Hepatic stellate cell (primary cell): ENCODE results near the gene DAND5.
"Not testable (repeated sequence)": the region's sequence is repeated elsewhere in the genome, so short reads cannot be mapped to it uniquely, and the experiment has no call there.

Experiments used
- DNase-seq: peaks from one replicate; pipeline ENCODE4 v3.0.0; 2011; ENCODE audit warnings: low spot score

DAND5 gene

DNA sequence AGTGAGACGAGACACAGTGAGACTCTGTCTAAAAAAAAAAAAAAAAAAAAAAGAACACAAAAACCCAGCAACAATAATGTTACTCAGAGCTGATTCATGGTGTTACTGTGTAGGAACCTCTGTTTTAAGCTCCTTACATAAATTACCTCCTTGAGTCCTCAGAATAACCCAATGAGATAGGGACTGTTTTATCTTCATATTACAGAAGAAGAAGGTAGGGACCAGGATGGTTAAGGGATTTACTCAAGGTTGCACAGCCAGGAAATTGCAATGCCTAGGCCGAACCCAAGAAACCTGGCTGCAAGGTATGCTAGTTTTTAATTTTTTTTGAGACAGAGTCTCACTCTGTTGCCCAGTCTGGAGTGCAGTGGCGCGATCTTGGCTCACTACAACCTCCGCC, 1.5 kb upstream of the DAND5 start:
- no peak for DNase-seq

DNA sequence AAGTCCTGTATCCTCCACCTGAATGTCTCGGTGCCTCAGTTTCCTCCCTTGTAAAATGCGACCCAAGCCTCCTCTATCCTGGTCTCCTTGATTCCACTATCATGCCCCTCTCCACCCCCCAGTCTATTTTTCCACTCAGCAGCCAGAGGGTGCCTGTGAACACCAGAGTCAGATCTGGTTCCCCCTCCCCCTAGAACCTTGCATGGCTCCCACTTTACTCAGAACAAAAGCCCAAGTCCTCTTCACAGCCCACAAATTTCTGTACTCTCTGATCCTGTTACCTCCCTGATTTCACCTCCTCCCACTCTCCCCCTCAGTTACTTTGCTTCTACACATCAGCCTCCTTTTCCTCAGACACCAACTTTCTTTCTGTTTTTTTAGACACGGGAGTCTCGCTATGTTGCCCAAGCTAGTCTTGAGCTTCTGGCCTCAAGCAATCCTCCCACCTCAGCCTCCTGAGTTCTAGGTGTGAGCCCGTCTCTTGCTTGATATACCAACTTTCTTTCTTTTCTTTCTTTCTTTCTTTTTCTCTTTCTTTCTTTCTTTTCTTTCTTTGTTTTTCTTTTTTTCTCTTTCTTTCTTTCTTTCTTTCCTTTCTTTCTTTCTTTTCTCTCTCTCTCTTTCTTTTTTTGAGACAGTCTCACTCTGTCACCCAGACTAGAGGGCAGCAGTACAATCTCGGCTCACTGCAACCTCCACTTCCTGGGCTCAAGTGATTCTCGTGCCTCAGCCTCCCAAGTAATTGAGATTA, 869 bp downstream of the DAND5 start:
- no peak for DNase-seq

DNA sequence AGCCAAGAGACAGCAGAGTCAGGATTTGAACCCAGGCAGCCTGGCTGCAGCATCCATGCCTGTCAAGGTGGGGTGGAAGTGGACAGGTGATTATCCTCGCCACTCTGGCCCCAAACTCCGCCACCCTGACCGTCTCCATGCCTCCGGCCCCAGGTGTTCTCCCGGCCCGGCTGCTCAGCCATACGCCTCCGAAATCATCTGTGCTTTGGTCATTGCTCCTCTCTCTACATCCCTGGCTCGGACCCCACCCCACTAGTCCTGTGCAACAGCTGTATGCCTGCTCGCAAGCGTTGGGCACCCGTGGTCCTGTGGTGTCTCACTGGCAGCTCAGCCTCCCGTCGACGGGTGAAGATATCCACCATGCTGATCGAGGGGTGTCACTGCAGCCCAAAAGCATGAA, 3.9 kb downstream of the DAND5 start:
- no peak for DNase-seq

GRCh38 chr19:12974301-12975220, 5.2 kb downstream of the DAND5 start:
- DNase-seq: no peak

DNA sequence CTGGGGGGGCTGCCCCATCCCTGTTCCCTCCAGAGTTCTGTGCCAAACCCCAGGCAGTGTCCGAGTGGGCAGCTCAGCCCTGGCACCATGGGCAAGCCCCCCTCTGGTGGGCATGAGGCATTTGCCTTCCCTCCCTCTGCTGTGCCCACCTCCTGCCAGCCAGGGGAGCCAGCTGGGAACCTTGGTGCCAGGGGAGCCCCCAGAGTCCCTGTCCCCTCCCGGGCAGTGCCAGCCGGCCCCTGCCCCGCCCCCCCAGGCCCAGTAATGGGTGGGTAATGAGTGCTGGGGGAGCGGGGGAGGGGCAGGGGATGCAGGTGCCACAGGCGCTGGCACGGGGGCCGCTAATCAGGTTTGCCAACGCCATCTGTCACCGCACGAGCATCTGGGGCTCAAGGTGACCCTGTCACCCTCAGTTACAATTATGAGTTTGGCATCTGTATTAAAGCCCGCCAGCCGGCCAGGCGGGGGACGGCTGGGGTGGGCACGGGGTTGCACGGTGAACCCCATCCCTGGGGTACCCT, 5.9 kb downstream of the DAND5 start:
- DNase-seq: no peak

GRCh38 chr19:12976109-12976508, 6.7 kb downstream of the DAND5 start:
- DNase-seq: not testable (repeated sequence)

GRCh38 chr19:12979974-12980373, 10.6 kb downstream of the DAND5 start:
- DNase-seq: no peak

DNA sequence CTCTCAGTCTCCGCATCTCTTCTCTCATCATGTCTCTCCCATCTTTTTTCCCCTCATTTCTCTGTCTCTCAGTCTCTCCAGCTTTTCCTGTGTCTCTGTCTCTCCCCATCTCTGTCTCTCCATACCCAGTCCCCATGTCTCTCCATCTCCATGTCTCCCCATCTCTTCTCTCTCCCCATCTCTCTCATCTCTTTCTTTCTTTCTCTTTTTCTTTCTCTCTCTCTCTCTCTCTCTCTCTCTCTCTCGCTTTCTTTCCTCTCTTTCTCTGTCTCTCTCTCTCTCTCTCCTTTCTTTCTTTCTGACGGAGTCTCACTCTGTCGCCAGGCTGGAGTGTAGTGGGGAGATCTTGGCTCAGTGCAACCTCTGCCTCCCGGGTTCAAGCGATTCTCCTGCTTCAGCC, 13.3 kb downstream of the DAND5 start:
- DNase-seq: no peak

DNA sequence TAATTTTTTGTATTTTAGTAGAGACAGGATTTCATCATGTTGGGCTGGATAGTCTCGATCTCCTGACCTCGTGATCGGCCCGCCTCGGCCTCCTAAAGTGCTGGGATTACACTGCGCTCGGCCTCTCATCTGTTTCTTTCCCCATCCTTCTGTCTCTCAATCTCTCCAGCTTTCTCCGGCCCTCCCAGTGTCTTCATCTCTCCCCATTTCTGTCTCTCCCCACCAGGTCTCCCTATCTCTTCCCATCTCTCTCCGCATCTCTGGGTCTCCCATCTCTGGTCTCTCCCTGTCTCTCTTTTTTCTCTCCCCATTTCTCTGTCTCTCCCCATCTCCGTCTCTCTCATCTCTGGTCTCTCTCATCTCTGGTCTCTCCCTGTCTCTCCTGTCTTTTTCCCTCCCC, 13.7 kb downstream of the DAND5 start:
- DNase-seq: no peak

DNA sequence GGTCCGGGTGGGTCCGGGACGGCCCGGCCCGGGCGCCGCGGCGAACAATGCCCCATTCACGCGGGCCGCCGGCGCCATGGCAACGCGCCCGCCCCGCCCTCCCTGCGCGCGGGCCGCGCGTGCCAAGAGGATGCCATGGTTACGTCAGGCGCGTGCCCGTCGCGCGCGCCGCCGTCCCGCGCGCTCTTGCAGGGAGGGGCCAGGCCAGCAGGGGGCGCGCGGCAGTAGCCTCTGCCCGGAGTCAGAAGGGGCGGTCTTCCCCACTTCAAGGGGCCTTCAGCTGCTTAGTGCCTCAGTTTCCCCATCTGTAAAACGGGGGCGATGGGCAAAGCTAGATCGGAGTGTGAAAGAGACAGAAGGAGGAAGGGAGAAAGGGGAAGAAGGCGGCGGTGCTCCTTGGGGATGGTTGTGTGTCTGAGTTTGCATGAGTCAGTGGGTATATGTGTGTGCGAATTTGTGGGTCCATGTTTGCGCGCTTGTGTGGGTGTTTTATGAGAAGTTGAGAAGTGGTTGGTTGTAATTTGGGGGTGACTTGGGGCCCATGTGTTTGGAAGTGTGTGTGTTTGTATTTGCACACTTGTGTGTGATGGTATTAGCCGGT, 14.3 kb downstream of the DAND5 start:
- DNase-seq: peak; percentile 91

DNA sequence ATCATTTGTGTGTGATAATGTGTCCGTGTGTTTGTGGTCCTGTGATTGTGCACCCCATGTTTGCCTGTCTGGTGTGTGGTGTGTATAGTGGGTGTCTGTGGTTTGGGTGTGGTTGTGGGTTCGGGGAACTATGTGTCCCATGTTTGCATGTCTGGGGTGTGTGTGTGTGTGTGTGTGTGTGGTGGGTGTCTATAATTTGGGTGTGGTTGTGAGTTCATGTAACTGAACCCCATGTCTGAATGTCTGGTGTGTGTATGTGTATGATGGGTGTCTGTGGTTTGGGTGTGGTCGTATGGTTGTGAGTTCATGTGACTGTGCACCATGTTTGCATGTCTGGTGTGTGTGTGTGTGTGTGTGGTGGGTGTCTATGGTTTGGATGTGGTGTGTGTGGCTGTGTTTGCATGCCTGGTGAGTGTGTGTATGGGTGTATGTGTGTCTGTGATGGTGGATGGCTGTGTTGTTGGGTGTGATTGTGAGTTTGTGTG, 14.8 kb downstream of the DAND5 start:
- DNase-seq: no peak

DNA sequence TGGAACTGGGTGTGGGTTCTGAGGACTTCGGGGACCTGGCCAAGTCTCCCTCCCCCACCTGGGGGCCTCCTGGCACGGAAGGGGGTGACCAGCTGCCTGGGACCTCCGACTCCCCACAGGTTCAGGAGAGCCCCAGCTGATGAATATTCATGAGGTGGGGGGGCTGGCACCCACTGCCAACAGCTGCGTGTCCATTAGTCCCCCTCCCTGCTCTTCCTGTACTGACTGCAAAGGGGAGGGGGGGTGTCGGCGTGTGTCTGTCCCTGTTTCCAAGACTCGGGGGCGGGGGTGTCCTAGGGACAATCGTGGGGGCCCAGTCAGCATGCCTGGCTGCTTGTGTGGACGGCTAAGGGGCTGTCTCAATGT, 15.3 kb downstream of the DAND5 start:
- no peak for DNase-seq

DNA sequence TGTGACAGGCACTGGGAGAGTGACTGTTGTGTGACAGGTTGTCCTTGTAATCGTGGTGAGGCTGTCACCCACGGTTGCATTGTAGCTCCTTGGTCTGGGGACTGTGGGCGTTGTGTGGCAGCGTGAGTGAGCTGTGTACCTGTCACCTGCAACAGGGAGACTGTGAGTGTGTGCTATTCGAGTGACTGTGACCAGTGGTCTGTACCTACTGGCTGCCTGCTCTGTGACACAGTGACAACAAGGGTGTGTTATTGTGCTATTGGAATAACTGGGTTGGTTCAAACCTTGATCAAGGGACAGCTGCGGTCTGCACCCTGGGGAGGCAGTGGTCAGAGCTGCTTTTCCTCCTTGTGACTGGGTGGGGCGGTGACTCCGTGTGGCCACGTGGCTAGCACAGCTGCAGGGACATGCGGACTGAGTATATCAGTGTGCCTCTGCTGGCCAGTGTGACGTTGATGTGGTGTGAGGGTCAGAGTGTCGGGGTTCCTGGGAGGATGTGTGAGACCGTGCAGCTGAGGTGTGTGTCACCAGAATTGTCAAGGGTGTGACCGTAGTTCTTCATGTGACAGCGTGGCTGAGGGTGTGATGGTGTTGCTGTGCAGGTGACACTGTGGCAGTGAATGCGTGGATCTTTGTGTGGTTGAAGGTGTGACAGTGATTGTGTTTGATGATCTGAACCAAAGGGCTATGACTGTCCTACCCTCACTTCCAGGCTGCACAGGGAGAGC, 15.8 kb downstream of the DAND5 start:
- DNase-seq: peak; percentile 86

DNA sequence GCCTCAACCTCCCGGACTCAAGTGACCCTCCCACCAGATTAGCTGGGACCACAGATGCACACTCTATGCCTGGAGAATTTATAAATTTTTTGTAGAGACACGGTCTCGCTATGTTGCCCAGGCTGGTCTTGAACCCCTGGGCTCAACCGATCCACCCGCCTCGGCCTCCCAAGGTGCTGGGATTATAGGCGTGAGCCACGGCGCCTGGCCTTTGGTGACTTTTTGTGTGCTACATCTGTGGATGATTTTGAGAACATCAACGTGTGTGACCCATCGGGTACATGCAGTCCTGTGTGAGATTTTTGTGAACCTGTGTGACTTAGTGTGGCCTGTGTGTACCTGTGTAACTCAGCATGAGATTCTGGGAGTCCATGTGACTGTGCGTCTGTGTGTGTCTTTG, 17.4 kb downstream of the DAND5 start:
- DNase-seq: no peak

- DNase-seq: no peak
These were observed 17.8 kb downstream of the DAND5 start for GRCh38 chr19:12987190-12987589.

- no peak for DNase-seq
These were observed 18.4 kb downstream of the DAND5 start for GRCh38 chr19:12987781-12988180.

DNA sequence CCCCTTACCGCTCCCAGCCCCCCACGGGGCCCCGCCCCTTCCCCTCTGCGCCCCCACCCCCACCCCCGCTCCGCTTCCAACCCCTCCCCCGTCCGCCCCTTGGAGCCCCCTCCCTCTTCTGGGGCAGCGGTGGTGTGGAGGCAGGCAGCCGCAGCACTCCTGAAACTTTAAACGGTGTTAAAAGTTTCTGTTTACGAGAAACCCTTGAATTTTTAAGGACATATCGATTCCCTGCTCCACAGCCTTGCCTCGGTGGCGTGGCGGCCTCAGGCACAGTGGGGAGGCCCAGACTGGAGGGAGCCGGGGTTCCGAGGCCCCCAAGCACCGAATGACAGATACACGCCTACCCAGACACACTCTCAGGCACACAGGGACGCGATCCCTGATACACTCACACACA, 21.1 kb downstream of the DAND5 start:
- no peak for DNase-seq

GRCh38 chr19:12990853-12991252, 21.5 kb downstream of the DAND5 start:
- DNase-seq: no peak

GRCh38 chr19:12991296-12991695, 21.9 kb downstream of the DAND5 start:
- no peak for DNase-seq

GRCh38 chr19:12992729-12993128, 23.4 kb downstream of the DAND5 start:
- no peak for DNase-seq

DNA sequence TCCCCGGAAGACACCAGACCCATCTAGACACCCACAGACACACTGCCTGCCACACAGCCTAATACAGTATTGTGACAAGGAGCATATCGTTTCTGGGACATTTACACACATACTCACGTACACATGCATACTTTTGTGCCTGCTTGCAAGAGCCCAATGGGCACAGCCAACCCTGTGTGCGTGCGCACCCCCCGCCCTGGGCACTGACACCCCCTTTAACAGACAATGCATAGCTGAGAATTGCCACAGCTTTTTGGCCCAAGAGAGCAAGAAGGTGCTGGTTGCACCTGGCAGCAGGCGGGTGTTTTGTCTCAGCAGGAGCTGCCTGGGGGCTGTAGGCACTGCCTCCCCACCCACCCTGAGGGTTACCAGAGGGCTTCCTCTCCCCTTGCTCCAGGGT, 24.2 kb downstream of the DAND5 start:
- DNase-seq: no peak
